Tibial nerve (tissue), 4 donors: Measurements from ENCODE around the gene PLB1.

ENCODE experiments used
- CTCF ChIP-seq, 5 experiments: fragments of 200-600 bp in 3 of 5; fragments of 450-650 bp in 2 of 5; sonication (generic) in 3 of 5; IDR thresholded peaks; one replicate each; pipeline ENCODE4 v1.5.1; 2016 to 2019; ENCODE audit warnings: antibody characterized with exemption in 5 of 5, mild to moderate bottlenecking in 3 of 5, moderate library complexity in 2 of 5
- EP300 ChIP-seq, 2 donors: sonication (generic); formaldehyde crosslinking; IDR thresholded peaks; one replicate each; pipeline ENCODE4 v1.6.1; 2017; ENCODE audit warnings: antibody characterized with exemption in 2 of 2, mild to moderate bottlenecking in 1 of 2
- POLR2A ChIP-seq, 2 donors: fragments of 450-650 bp; IDR thresholded peaks; one replicate each; pipeline ENCODE4 v1.6.1; 2017; ENCODE audit warnings: antibody characterized with exemption in 2 of 2, mild to moderate bottlenecking in 2 of 2, moderate library complexity in 2 of 2

DNA sequence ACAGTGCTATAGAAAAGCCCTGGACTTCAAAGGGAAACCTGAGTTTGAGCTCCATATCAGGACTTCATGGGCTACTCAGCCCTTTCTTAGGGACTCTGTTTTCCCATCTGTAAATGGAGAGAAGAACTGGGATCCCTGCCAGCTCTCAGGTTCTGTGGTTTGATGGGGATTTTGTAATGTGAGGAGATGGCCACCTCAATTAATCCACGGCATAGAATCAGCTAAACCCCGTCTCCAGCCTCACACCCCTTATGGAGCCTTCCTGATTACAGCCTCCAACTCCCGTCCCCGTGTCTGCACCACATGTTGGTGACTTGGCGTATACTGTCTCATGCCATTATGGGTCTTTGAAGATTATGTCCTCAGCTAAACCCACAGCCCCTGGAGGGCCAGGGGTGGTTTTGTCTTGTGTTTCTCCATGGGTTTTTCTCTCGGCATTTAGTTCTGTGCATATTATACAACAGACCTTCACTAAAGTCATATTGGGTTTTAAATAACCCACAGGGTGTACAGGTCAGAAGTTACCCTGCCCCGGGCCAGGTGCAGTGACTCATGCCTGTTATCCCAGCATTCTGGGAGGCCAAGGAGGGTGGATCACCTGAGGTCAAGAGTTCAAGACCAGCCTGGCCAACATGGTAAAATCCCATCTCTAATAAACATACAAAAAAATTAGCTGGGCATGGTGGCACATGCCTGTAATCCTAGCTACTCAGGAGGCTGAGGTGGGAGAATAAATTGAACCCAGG is 192.0 kb downstream of the PLB1 start:
- TF ChIP-seq CTCF (IDR thresholded peaks at IDR 0.05) (no peak), EP300 (IDR thresholded peaks at IDR 0.05) (no peak), POLR2A (IDR thresholded peaks at IDR 0.05) (no peak)
